RPMI7951 (cell line): ENCODE results near the gene SLCO3A1. TPM values are rescaled to one million over a fixed set of nuclear protein-coding genes. Genes with fewer than 3 reads are reported as not detected.
A peak's percentile ranks its signal among the peaks of the same experiment; 100 is the strongest.
"Not testable (repeated sequence)": the region's sequence is repeated elsewhere in the genome, so short reads cannot be mapped to it uniquely, and the experiment has no call there.

Experiments
- DNase-seq: peaks from one replicate; pipeline ENCODE4 v3.0.0-alpha.2; 2012; ENCODE audit warnings: low read depth
- total RNA-seq: library from RNA; depleted of rRNA; stranded (reverse); fragments of >200 nt; shearing (Covaris generic); gene quantifications from 2 replicates; pipeline ENCODE4 v1.2.3, GENCODE V29; 2014

The SLCO3A1 gene
- total RNA-seq, 1 experiment from 2014 or later = 1.7 TPM

- DNase-seq = peak; percentile 59
These were observed 180.7 kb downstream of the SLCO3A1 start for GRCh38 chr15:92034227-92034626.

GRCh38 chr15:92035551-92035950 lies 182.0 kb downstream of the SLCO3A1 start:
- DNase-seq = no peak

- DNase-seq = peak; percentile 34
These were observed 182.5 kb downstream of the SLCO3A1 start for GRCh38 chr15:92035961-92036360.

GRCh38 chr15:92037491-92037890 lies 184.0 kb downstream of the SLCO3A1 start:
- DNase-seq = no peak

GRCh38 chr15:92040350-92040749 lies 186.8 kb downstream of the SLCO3A1 start:
- DNase-seq = no peak

GRCh38 chr15:92041371-92041770 lies 187.9 kb downstream of the SLCO3A1 start:
- no peak for DNase-seq

GRCh38 chr15:92043283-92043682 lies 189.8 kb downstream of the SLCO3A1 start:
- no peak for DNase-seq

- no peak for DNase-seq
These were observed 190.8 kb downstream of the SLCO3A1 start for GRCh38 chr15:92044203-92044909.

- no peak for DNase-seq
These were observed 194.4 kb downstream of the SLCO3A1 start for GRCh38 chr15:92047900-92048299.

GRCh38 chr15:92048739-92049138 lies 195.2 kb downstream of the SLCO3A1 start:
- no peak for DNase-seq

GRCh38 chr15:92049290-92049989 lies 195.9 kb downstream of the SLCO3A1 start:
- DNase-seq = no peak

GRCh38 chr15:92050220-92050898 lies 196.9 kb downstream of the SLCO3A1 start:
- DNase-seq = no peak

GRCh38 chr15:92051716-92052115 lies 198.2 kb downstream of the SLCO3A1 start:
- DNase-seq = no peak

- DNase-seq = no peak
These were observed 200.3 kb downstream of the SLCO3A1 start for GRCh38 chr15:92053753-92054316.

GRCh38 chr15:92056875-92057274 lies 203.4 kb downstream of the SLCO3A1 start:
- no peak for DNase-seq

GRCh38 chr15:92059036-92059970 lies 205.8 kb downstream of the SLCO3A1 start:
- DNase-seq = no peak

- DNase-seq = not testable (repeated sequence)
These were observed 206.4 kb downstream of the SLCO3A1 start for GRCh38 chr15:92059971-92060311.

- no peak for DNase-seq
These were observed 208.1 kb downstream of the SLCO3A1 start for GRCh38 chr15:92061511-92062195.

- DNase-seq = no peak
These were observed 209.0 kb downstream of the SLCO3A1 start for GRCh38 chr15:92062505-92062904.

- peak; percentile 21 for DNase-seq
These were observed 214.6 kb downstream of the SLCO3A1 start for GRCh38 chr15:92068121-92068520.
